ENCODE results near the gene ATXN7.

DNA sequence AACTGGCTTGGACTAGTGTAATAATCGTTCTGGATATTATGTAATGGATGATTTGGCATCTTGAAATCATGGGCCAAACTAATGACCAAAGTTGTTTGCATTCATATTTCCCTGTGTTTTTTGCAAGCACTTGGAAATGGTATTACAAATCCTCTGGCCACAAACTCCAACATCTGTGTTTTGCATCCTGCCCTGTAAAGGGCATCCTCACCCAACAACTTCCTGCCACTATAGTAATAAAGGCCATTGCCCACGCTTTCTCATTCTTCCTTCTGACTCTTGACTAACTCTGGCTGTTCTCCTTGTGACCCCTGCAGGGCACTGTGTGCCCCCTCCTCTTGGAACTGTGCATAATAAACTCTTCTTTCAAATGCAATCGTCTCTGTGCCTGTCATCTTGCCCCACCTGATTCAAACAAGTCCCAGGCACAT is 185.0 kb downstream of the ATXN7 start:
- TF ChIP-seq, protein P1, sequence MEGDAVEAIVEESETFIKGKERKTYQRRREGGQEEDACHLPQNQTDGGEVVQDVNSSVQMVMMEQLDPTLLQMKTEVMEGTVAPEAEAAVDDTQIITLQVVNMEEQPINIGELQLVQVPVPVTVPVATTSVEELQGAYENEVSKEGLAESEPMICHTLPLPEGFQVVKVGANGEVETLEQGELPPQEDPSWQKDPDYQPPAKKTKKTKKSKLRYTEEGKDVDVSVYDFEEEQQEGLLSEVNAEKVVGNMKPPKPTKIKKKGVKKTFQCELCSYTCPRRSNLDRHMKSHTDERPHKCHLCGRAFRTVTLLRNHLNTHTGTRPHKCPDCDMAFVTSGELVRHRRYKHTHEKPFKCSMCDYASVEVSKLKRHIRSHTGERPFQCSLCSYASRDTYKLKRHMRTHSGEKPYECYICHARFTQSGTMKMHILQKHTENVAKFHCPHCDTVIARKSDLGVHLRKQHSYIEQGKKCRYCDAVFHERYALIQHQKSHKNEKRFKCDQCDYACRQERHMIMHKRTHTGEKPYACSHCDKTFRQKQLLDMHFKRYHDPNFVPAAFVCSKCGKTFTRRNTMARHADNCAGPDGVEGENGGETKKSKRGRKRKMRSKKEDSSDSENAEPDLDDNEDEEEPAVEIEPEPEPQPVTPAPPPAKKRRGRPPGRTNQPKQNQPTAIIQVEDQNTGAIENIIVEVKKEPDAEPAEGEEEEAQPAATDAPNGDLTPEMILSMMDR (IDR thresholded peaks at IDR 0.05), result no peak
- no peak for TF ChIP-seq POLR2A (IDR thresholded peaks at IDR 0.05)
- TF ChIP-seq EP300 (IDR thresholded peaks at IDR 0.05), result no peak
